ENCODE data around the gene POU3F1.

GRCh38 chr1:38047603-38048141, 1.1 kb upstream of the POU3F1 start:
- no peak for TF ChIP-seq CTCF (IDR thresholded peaks at IDR 0.05; ENCODE audit: low read depth, low read length)
- no peak for TF ChIP-seq EZH2phosphoT487 (IDR thresholded peaks at IDR 0.05; ENCODE audit: low read depth)

Measured in OCI-LY3 (cell line).